GM23248 (cell line): ENCODE results near the gene BEX4.

Experiments used
- EZH2 ChIP-seq: fragments of 200-600 bp; sonication (generic); IDR thresholded peaks from 2 replicates; pipeline ENCODE4 v1.6.1; 2018; ENCODE audit warnings: antibody characterized with exemption, mild to moderate bottlenecking; ENCODE audit not compliant: insufficient read depth, poor library complexity, severe bottlenecking
- EZH2phosphoT487 ChIP-seq: fragments of 200-600 bp; sonication (generic); IDR thresholded peaks from 2 replicates; pipeline ENCODE4 v1.6.1; 2018; ENCODE audit warnings: antibody characterized with exemption, moderate library complexity, mild to moderate bottlenecking, low read depth; ENCODE audit not compliant: insufficient read depth

DNA sequence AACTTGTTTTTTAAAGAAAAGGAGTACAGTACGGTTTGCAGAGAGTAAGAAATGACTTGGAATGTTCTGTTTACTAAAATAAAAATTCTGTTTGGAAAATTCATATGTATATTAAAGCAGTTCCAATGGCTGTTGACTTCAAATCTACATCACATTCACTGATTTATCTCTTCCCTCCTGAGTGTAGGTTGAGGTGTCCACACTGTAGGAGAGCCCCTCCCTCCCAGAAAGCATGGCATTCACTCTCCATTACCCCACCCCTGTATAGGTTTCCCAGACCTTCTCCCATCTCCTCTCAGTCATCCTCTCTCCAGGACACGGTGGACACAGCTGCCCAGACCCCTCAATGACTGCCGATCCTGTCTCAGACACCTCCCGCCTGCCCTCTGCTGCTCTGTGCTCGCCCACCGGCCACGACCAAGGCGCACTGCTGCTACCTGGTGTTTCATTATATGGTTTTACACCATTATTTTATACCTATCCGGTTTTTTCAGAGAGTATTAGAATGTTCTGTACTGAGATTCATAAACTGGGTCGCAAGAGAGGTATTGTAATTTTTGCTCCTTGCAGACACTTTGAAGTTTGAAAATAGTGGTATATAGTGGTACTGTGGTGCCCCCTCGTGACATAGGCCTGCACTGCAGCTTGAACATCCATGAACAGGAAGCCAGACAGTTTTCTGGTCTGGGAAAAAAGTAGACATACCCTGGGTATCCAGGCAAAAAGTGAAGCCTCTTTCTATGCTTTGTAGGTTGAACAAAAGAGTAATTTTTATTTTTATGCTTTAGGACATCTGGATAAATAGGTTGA is 38.8 kb upstream of the BEX4 start:
- no peak for TF ChIP-seq EZH2
- TF ChIP-seq EZH2phosphoT487, result no peak
